D721Med (cell line): Measurements from ENCODE around the gene FOXL3.

ENCODE experiments used
- DNase-seq: peaks from one replicate; pipeline ENCODE4 v3.0.0; 2011; ENCODE audit warnings: low spot score; ENCODE audit not compliant: insufficient read length
- FAIRE-seq: peaks from 2 replicates; lab custom pipeline; 2011; peaks lifted over from hg19 to GRCh38; lab: Jason Lieb, UNC
- TF ChIP-seq, protein P1 (sequence below): IDR thresholded peaks from 2 replicates; pipeline ENCODE4 v1.5.1; 2012; ENCODE audit warnings: mild to moderate bottlenecking, control low read depth; ENCODE audit not compliant: insufficient read depth; ENCODE audit errors: missing control alignments

The FOXL3 gene

DNA sequence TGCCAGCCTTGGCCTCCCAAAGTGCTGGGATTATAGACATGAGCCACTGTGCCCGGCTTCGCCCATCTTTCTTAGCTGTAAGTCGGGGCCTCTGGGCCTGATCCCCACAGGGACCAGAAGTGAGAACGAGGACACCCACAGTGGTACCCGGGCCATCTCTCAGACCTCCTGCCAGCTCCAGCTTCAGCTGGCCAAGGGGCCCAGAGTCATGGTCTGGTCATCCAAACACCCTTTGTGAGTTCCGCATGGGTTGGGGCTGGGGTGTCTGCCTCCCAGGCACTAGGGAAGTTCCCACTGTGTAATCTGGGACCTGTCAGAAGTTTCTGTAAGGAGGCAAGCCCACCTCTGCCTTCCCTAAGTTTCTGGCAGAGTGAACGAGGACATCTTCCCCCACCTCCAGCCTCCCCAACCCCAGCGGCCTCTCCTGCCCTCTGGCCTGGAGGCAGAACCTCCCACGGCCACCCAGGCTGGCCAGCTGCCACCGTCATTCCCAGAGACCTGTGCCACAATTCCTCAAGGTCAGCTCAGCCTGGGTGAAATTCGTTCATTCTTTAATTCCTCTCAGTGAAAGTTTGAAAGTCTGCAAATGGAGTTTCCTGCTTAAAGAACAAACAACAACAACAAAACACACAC is 19.5 kb upstream of the FOXL3 start:
- TF ChIP-seq, protein P1, sequence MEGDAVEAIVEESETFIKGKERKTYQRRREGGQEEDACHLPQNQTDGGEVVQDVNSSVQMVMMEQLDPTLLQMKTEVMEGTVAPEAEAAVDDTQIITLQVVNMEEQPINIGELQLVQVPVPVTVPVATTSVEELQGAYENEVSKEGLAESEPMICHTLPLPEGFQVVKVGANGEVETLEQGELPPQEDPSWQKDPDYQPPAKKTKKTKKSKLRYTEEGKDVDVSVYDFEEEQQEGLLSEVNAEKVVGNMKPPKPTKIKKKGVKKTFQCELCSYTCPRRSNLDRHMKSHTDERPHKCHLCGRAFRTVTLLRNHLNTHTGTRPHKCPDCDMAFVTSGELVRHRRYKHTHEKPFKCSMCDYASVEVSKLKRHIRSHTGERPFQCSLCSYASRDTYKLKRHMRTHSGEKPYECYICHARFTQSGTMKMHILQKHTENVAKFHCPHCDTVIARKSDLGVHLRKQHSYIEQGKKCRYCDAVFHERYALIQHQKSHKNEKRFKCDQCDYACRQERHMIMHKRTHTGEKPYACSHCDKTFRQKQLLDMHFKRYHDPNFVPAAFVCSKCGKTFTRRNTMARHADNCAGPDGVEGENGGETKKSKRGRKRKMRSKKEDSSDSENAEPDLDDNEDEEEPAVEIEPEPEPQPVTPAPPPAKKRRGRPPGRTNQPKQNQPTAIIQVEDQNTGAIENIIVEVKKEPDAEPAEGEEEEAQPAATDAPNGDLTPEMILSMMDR: no peak
- FAIRE-seq (no peak), DNase-seq (no peak)

- TF ChIP-seq, protein P1: no peak
- DNase-seq (no peak), FAIRE-seq (no peak)
Observed at GRCh38 chr7:271266-272107, 18.5 kb upstream of the FOXL3 start.

- TF ChIP-seq, protein P1: no peak
- DNase-seq (no peak), FAIRE-seq (no peak)
Observed at GRCh38 chr7:272108-272615, 17.8 kb upstream of the FOXL3 start.

DNA sequence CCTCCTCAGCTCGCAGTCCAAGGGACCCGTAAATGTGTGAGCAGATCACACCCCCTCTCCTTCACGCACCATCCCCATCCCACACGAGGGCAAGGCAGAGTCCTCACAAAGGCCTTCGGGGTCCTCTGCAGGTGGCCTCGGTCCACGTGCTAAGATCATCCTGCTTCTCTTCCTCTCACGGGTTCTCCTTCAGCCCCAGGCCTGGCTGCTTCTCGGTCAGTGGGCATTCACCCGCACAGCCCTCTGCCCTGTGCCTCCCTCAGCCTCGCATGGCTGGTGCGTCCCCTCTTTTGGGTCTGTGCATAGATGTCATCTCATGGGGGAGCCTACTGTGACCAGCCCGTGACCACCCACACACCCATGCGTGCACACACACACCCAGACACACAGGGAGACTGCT is 17.3 kb upstream of the FOXL3 start:
- FAIRE-seq: no peak
- DNase-seq: no peak
- TF ChIP-seq, protein P1: no peak

- TF ChIP-seq, protein P1: no peak
- FAIRE-seq (no peak), DNase-seq (no peak)
Observed at GRCh38 chr7:273327-273726, 16.6 kb upstream of the FOXL3 start.

- FAIRE-seq: no peak
- TF ChIP-seq, protein P1: no peak
Observed at GRCh38 chr7:274266-274665, 15.7 kb upstream of the FOXL3 start.

More at GRCh38 chr7:274266-274665, 15.7 kb upstream of the FOXL3 start:
- no peak for DNase-seq
